GM13977 (cell line): ENCODE results near the gene KCNMA1.

Experiments
- DNase-seq: peaks from one replicate; pipeline ENCODE4 v3.0.0; 2012; ENCODE audit warnings: low spot score
- CTCF ChIP-seq: IDR thresholded peaks from 2 replicates; pipeline ENCODE4 v1.5.1; 2012; ENCODE audit warnings: mild to moderate bottlenecking, control low read depth; ENCODE audit not compliant: insufficient read depth; ENCODE audit errors: extremely low read depth, missing control alignments
- in situ Hi-C: fragments of 300-500 bp; cut with MboI; formaldehyde crosslinking; loops from one replicate; pipeline ENCODE4 v1.12.0; 2022; ENCODE audit warnings: low sequenced_read_pairs, low pct_unique_long_range_greater_than_20kb, mixed read lengths, inconsistent platforms; ENCODE audit not compliant: unreplicated experiment

Gene KCNMA1

GRCh38 chr10:77152256-77152655 is 485.4 kb downstream of the KCNMA1 start:
- no peak for DNase-seq
- in situ Hi-C loops = no loop called here
- TF ChIP-seq CTCF = no peak

- in situ Hi-C loops = no loop called here
- no peak for DNase-seq
Observed at GRCh38 chr10:77151408-77151807, 486.2 kb downstream of the KCNMA1 start.

GRCh38 chr10:77149706-77150105 is 487.9 kb downstream of the KCNMA1 start:
- in situ Hi-C loops = no loop called here
- DNase-seq = no peak
- no peak for TF ChIP-seq CTCF

More at GRCh38 chr10:77151408-77151807, 486.2 kb downstream of the KCNMA1 start:
- TF ChIP-seq CTCF = no peak

- no peak for DNase-seq
- TF ChIP-seq CTCF = no peak
- in situ Hi-C loops = no loop called here
Observed at GRCh38 chr10:77149001-77149400, 488.6 kb downstream of the KCNMA1 start.

GRCh38 chr10:77147871-77148270 is 489.7 kb downstream of the KCNMA1 start:
- in situ Hi-C loops = no loop called here
- TF ChIP-seq CTCF = no peak
- no peak for DNase-seq

GRCh38 chr10:77146712-77147336 is 490.8 kb downstream of the KCNMA1 start:
- in situ Hi-C loops = no loop called here
- no peak for DNase-seq

More at GRCh38 chr10:77146712-77147336, 490.8 kb downstream of the KCNMA1 start:
- TF ChIP-seq CTCF = no peak
